ENCODE results near the gene VEZF1. TPM values are rescaled to one million over a fixed set of nuclear protein-coding genes. Genes with fewer than 3 reads are reported as not detected.

The VEZF1 gene
- total RNA-seq, 1 experiment from 2014 or later: 77.7 TPM

- intact Hi-C loops (cut with micrococcal nuclease; ENCODE audit: unreplicated experiment): no loop called here
- no TSS peak for BruUV-seq (replicated peaks)
- H3K36me3 ChIP-seq (ENCODE audit: insufficient read depth, low read length, poor library complexity, severe bottlenecking): no peaks in the 10 kb centered on the region
- no peak for TF ChIP-seq EZH2 (IDR thresholded peaks at IDR 0.05; ENCODE audit: borderline replicate concordance, low read depth, low read length, poor library complexity, severe bottlenecking)
- no peak for TF ChIP-seq CTCF (conservative IDR thresholded peaks at IDR 0.05; ENCODE audit: low read depth, low read length)
- no peak overlapping the region for H3K27ac ChIP-seq (ENCODE audit: low read depth, low read length, poor library complexity, severe bottlenecking)
- H3K27me3 ChIP-seq (replicated peaks; ENCODE audit: insufficient read depth, low read depth, low read length, poor library complexity): no peaks in the 10 kb centered on the region
- POLR2A ChIA-PET (ENCODE audit: low non-redundant PET): no interaction called here
- H3K9me3 ChIP-seq (ENCODE audit: low read depth, low read length, poor library complexity, severe bottlenecking): no peaks in the 10 kb centered on the region
- DNase-seq (ENCODE audit: low spot score): no peak
- H3K4me3 ChIP-seq (ENCODE audit: low read depth, low read length, poor library complexity, severe bottlenecking): no peak overlapping the region
- CTCF ChIA-PET: no interaction called here
- H3K4me1 ChIP-seq (ENCODE audit: insufficient read depth, low read length, poor library complexity, severe bottlenecking): peaks cover 46% of the 10 kb centered on the region
Observed at GRCh38 chr17:57931488-57932137, 56.4 kb downstream of the VEZF1 start.

- ChIA-PET CTCF (no interaction called here), POLR2A (ENCODE audit: low non-redundant PET) (no interaction called here)
- peaks cover 45% of the 10 kb centered on the region for H3K4me1 ChIP-seq (ENCODE audit: insufficient read depth, low read length, poor library complexity, severe bottlenecking)
- no peak for DNase-seq (ENCODE audit: low spot score)
- H3K36me3 ChIP-seq (ENCODE audit: insufficient read depth, low read length, poor library complexity, severe bottlenecking): no peaks in the 10 kb centered on the region
- H3K9me3 ChIP-seq (ENCODE audit: low read depth, low read length, poor library complexity, severe bottlenecking): no peaks in the 10 kb centered on the region
- BruUV-seq (replicated peaks): no TSS peak
- TF ChIP-seq EZH2 (IDR thresholded peaks at IDR 0.05; ENCODE audit: borderline replicate concordance, low read depth, low read length, poor library complexity, severe bottlenecking): no peak
- no peak for TF ChIP-seq CTCF (conservative IDR thresholded peaks at IDR 0.05; ENCODE audit: low read depth, low read length)
- H3K4me3 ChIP-seq (ENCODE audit: low read depth, low read length, poor library complexity, severe bottlenecking): no peak overlapping the region
- H3K27ac ChIP-seq (ENCODE audit: low read depth, low read length, poor library complexity, severe bottlenecking): no peak overlapping the region
- intact Hi-C loops (cut with micrococcal nuclease; ENCODE audit: unreplicated experiment): no loop called here
- H3K27me3 ChIP-seq (replicated peaks; ENCODE audit: insufficient read depth, low read depth, low read length, poor library complexity): no peaks in the 10 kb centered on the region
Observed at GRCh38 chr17:57930239-57930638, 57.8 kb downstream of the VEZF1 start.

- H3K27ac ChIP-seq (ENCODE audit: low read depth, low read length, poor library complexity, severe bottlenecking): no peak overlapping the region
- CTCF ChIA-PET: no interaction called here
- BruUV-seq (replicated peaks): no TSS peak
Observed at GRCh38 chr17:57929386-57929785, 58.7 kb downstream of the VEZF1 start.

More at GRCh38 chr17:57929386-57929785, 58.7 kb downstream of the VEZF1 start:
- POLR2A ChIA-PET (ENCODE audit: low non-redundant PET): no interaction called here
- DNase-seq (ENCODE audit: low spot score): no peak
- no peaks in the 10 kb centered on the region for H3K27me3 ChIP-seq (replicated peaks; ENCODE audit: insufficient read depth, low read depth, low read length, poor library complexity)
- H3K36me3 ChIP-seq (ENCODE audit: insufficient read depth, low read length, poor library complexity, severe bottlenecking): no peaks in the 10 kb centered on the region
- intact Hi-C loops (cut with micrococcal nuclease; ENCODE audit: unreplicated experiment): loop anchor here (2.0 kb wide), 1 partner anchor 21 kb away; no protein-coding TSS in a partner anchor
- TF ChIP-seq EZH2 (IDR thresholded peaks at IDR 0.05; ENCODE audit: borderline replicate concordance, low read depth, low read length, poor library complexity, severe bottlenecking): no peak
- TF ChIP-seq CTCF (conservative IDR thresholded peaks at IDR 0.05; ENCODE audit: low read depth, low read length): no peak
- H3K9me3 ChIP-seq (ENCODE audit: low read depth, low read length, poor library complexity, severe bottlenecking): no peaks in the 10 kb centered on the region
- H3K4me1 ChIP-seq (ENCODE audit: insufficient read depth, low read length, poor library complexity, severe bottlenecking): peaks cover 46% of the 10 kb centered on the region
- H3K4me3 ChIP-seq (ENCODE audit: low read depth, low read length, poor library complexity, severe bottlenecking): no peak overlapping the region

Measured in A673 (cell line).